Nephron (organoid): ENCODE measurements around the gene ADD3.

Experiments used
- H3K27ac Mint-ChIP-seq, 3 experiments: 2 replicates each; pipeline ENCODE4 v1.8.0; 2020; ENCODE audit warnings: mixed read lengths in 3 of 3, mild to moderate bottlenecking in 2 of 3, moderate library complexity in 1 of 3
- H3K27me3 Mint-ChIP-seq: 2 replicates; pipeline ENCODE4 v1.8.0; 2021; ENCODE audit warnings: low read depth, mild to moderate bottlenecking, moderate library complexity, mixed read lengths
- H3K36me3 Mint-ChIP-seq: 2 replicates; pipeline ENCODE4 v1.8.0; 2020; ENCODE audit warnings: low read depth, mixed read lengths
- H3K4me1 Mint-ChIP-seq: 2 replicates; pipeline ENCODE4 v1.8.0; 2020; ENCODE audit warnings: mixed read lengths
- H3K4me3 Mint-ChIP-seq, 3 experiments: 2 replicates each; pipeline ENCODE4 v1.8.0; 2020; ENCODE audit warnings: mild to moderate bottlenecking in 3 of 3, mixed read lengths in 3 of 3, moderate library complexity in 2 of 3
- H3K9me3 Mint-ChIP-seq: 2 replicates; pipeline ENCODE4 v1.8.0; 2020; ENCODE audit warnings: mixed read lengths
- CTCF ChIP-seq, 3 experiments: fragments of 200-600 bp; sonication (generic); IDR thresholded peaks; one replicate each; pipeline ENCODE4 v1.5.0; 2021; ENCODE audit warnings: antibody characterized with exemption in 3 of 3; ENCODE audit not compliant: unreplicated experiment in 3 of 3

Gene ADD3

DNA sequence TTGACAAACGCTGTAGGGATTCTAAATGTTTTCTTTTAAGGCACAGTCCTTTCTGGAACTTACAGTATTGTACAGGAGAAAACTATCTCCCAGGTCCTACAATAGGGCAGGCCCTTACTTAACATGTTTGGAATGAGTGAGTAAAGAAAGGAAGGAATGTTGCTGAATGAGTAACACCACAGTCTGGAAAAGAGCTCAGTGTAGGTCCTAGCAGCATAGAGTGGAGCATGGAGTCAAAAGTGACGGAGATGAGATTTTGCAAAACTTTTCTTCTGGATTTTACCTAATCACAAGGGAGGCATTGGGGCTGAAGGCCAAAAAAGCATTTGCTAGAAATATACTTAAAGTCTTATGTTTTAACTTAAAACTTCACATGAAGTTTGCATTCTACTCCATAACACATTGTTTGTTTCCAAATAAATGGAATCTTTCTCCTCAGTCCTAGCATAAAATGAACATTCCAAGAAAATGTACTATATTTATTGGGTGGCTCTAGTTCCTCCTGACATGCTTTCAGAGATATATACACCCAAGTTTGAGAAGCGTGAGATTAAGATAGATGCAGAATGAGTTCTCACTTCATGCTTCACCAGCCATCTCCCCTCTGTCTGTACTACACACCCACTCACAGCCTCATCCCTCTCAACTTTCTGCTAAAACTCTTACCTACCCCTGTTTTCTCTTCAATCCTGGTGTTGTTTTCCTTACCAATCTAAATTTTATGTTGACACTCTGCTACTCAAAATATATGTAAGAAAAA lies 20.2 kb upstream of the ADD3 start:
- H3K4me3 Mint-ChIP-seq, result no peak overlapping the region
- H3K4me1 Mint-ChIP-seq, result peaks cover 24% of the 10 kb centered on the region
- no peak for TF ChIP-seq CTCF (IDR thresholded peaks at IDR 0.05; ENCODE audit: unreplicated experiment in 3 of 3)
- no peaks in the 10 kb centered on the region for H3K27me3 Mint-ChIP-seq
- H3K36me3 Mint-ChIP-seq, result peaks cover 6% of the 10 kb centered on the region
- H3K9me3 Mint-ChIP-seq, result peaks cover 7% of the 10 kb centered on the region
- H3K27ac Mint-ChIP-seq, result peak overlapping the region; percentile 9 to 55 (median 15)

- H3K4me3 Mint-ChIP-seq, result no peak overlapping the region
- peaks cover 23% of the 10 kb centered on the region for H3K4me1 Mint-ChIP-seq
- peak overlapping the region; percentile 5 to 15 (median 9) for H3K27ac Mint-ChIP-seq
- peaks cover 7% of the 10 kb centered on the region for H3K9me3 Mint-ChIP-seq
- H3K36me3 Mint-ChIP-seq, result peaks cover 6% of the 10 kb centered on the region
- TF ChIP-seq CTCF (IDR thresholded peaks at IDR 0.05; ENCODE audit: unreplicated experiment in 3 of 3), result no peak
- no peaks in the 10 kb centered on the region for H3K27me3 Mint-ChIP-seq
Measured at GRCh38 chr10:109988212-109988596, 19.6 kb upstream of the ADD3 start.

DNA sequence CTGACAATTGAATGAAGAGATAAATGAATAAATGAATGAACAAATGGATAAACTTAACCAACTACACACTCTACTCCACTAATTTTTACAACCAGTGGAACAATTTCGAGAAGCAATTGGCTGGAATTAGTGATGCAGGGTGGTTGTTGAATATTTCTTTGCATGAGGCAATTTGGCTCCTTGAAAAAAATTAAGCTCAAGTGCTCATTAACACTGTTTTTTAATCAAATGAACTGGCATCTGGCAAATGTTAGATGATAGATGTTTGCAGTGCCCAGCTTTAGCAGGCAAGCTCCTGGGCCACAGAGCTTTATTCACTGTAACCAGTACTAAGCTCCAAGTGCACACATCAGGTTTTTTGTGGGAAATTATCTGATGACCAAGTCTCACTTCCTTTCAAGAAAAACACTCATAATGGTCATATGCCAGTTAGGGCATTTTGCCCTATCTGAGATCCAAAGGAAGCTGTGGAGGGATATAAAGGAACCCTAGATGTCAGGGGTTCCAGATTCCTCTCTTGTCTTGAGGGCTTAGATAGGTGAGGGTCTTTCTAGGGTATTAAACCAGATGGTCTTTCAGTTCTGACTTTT lies 16.4 kb upstream of the ADD3 start:
- Mint-ChIP-seq H3K9me3 (no peaks in the 10 kb centered on the region), H3K27me3 (no peaks in the 10 kb centered on the region), H3K4me3 (no peak overlapping the region), H3K36me3 (peaks cover 6% of the 10 kb centered on the region), H3K4me1 (peaks cover 37% of the 10 kb centered on the region), H3K27ac (no peak overlapping the region)
- no peak for TF ChIP-seq CTCF (IDR thresholded peaks at IDR 0.05; ENCODE audit: unreplicated experiment in 3 of 3)

DNA sequence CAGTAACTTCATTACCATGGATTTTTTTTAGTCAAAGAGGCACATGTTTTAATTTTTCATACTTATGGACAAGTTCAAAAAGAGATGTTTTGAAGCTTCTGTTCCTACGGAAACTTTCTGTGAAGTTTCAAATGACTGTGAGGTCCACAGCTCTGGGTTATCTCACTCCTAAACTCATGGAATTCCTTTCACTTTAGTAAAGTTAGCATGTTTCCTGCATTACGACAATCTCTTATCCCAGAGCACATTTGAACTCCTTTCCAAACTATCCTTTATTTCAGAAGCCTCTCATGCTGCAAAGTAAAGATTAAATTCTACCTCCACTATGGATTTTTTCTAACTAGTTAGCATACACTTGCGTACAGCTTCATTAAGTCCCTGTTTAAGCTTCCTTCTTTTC lies 15.3 kb upstream of the ADD3 start:
- peak overlapping the region; percentile 35 to 84 (median 69) for H3K27ac Mint-ChIP-seq
- H3K9me3 Mint-ChIP-seq, result no peaks in the 10 kb centered on the region
- no peak overlapping the region for H3K4me3 Mint-ChIP-seq
- no peak for TF ChIP-seq CTCF (IDR thresholded peaks at IDR 0.05; ENCODE audit: unreplicated experiment in 3 of 3)
- H3K27me3 Mint-ChIP-seq, result no peaks in the 10 kb centered on the region
- H3K36me3 Mint-ChIP-seq, result peaks cover 6% of the 10 kb centered on the region
- H3K4me1 Mint-ChIP-seq, result peaks cover 42% of the 10 kb centered on the region

- Mint-ChIP-seq H3K4me3 (no peak overlapping the region), H3K36me3 (no peaks in the 10 kb centered on the region), H3K27ac (peak overlapping the region; percentile 21 to 72 (median 35)), H3K4me1 (peaks cover 40% of the 10 kb centered on the region), H3K27me3 (no peaks in the 10 kb centered on the region), H3K9me3 (no peaks in the 10 kb centered on the region)
- TF ChIP-seq CTCF (IDR thresholded peaks at IDR 0.05; ENCODE audit: unreplicated experiment in 3 of 3), result no peak
Measured at GRCh38 chr10:109993551-109994330, 14.0 kb upstream of the ADD3 start.
